NCI-H1048 (cell line): ENCODE measurements around the gene KCTD14.
"Not testable (repeated sequence)": the region's sequence is repeated elsewhere in the genome, so short reads cannot be mapped to it uniquely, and the experiment has no call there.

ENCODE experiments used
- DNase-seq: peaks from one replicate; lab custom pipeline; 2025; lab: John Stamatoyannopoulos, UW

The KCTD14 gene, protein sequence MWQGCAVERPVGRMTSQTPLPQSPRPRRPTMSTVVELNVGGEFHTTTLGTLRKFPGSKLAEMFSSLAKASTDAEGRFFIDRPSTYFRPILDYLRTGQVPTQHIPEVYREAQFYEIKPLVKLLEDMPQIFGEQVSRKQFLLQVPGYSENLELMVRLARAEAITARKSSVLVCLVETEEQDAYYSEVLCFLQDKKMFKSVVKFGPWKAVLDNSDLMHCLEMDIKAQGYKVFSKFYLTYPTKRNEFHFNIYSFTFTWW

DNA sequence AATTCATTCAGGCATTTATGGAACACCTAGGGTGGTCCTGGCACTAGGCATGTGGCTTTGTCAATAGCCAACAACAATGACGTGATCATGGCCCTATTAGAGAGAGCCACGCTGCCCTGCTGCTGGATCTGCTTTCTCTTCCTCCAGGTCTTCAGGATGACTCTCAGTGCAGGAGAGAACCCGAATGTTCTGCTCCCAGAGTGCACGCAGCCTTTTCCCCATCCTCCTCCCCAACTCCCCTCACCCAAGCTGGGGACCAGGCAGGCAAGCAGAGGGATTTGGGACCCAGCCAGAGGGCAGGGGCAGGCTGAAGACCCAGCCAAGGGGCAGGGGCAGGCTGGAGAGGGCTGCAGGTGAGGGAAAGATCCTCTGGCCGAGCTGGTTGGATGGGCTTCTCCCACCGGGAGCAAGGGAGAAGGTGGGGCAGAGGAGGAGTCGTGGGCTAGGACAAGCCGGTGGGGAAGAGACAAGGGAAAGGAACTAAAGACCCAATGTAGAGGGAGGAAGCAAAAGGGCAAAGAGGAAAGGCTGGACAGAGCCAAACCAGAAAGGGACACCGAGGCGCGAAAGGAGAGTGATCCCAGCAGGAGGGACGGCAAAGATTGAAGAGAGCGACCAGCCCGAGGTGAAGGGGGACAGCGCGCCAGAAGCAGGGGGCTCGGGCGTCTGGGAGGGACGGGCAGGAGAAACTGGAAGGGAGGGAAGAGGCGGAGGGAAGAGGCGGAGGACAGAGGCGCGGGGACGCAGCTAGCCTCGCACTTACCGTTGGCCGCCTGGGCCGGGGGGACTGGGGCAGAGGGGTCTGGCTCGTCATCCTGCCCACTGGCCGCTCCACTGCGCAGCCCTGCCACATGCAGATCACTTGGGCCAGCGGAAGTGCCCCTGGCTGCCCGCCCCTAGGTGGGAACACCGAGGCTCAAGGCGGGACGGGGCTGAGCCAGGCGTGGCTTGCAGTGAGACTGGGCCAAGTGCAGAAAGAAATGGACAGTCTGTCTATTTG is at the start of gene KCTD14:
TSS of gene KCTD14 (minus strand) at position 880 of the 1,000 bp plus-strand sequence. CDS start at position 853, 27 bp downstream.
- no peak for DNase-seq

DNA sequence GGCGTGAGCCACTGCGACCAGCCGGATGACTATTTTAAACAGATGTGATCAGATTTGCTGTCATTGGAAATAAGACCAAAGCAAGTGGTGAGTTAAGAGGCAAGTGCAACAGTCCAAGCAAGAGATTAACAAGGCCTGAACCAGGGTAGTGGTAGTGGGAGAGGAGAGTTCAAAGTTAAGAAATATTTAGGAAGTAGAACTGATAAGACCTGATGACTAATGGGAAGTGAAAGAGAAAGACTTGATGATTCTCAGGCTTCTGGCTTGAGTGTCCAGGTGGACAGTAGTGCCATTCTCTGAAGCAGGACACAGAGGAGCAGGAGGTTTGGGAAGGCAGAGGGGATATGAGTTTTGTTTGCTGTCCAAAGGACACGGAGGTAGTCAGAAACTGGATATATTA is 49.4 kb upstream of the KCTD14 start:
- no peak for DNase-seq

DNA sequence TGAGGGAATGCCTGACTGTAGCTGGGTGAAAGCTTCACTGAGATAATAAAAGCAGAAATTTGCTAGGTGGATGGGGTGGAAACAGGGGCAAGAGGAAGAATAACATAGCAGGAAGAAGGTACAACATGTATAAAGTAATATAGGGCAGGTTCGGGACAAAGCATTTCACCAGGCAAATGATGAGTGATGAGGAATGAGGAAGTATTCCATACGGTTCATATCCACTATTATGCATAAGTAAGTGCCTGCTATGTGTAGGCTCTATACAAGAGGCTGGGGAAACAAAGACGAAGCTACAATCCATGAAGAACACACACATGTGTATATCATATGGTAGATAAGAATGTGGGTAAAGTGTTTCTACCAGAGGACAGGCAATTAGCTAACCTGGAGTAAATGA is 48.6 kb upstream of the KCTD14 start:
- no peak for DNase-seq

DNA sequence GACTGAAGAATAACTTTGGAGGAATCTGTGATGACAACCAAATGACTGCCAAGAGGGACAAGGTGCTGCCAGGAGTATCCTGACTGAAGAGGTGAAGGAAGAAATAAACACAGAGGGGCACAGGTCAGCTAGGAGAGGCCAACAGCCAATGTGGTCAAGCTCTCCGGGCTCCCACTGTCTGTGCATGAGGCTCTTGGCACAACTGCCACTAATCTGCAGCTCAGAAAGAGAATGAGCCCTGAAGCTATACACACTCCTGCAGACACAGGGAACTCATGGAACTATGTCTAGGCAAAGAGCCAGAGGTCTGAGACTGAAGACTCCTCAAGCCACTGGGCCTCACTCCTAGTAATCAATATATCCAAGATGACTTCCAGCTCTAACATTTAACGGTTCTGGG is 47.5 kb upstream of the KCTD14 start:
- DNase-seq, result no peak

DNA sequence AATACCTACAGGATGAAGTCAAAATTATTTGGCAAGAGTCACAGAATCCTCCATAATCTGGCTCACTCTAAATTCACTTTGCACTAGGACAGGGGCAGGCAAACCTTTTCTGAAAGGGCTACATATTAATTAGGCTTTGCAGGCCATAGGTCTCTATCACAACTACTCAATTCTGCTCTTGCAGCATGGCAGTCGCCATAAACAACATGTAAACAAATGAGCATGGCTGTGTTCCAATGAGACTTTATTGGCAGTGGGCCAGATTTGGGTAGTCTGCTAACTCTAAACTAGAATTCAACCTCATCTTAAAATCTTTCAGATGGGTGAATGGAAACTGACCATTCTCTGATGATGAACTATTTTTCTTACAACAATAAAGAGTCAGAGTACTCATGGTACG is 46.4 kb upstream of the KCTD14 start:
- no peak for DNase-seq

DNA sequence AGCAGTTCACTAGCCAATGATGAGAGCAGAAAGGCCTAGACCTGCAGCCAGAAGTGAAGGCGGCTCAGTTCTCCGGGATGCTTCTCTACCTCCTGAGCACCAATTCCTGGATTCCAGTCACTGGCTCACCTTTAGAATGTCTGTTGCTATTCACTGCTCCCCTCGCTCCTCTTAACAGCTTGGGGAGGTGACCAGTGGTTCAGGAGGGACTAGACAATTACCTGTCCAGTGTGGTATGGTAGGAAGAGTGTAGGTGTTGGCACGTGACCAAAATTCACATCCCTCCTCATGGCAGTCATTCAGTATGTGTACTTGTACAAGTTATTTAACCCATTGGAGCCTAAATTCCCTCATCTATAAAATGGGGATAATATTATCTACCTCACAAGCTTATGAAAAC is 44.6 kb upstream of the KCTD14 start:
- DNase-seq, result no peak

DNA sequence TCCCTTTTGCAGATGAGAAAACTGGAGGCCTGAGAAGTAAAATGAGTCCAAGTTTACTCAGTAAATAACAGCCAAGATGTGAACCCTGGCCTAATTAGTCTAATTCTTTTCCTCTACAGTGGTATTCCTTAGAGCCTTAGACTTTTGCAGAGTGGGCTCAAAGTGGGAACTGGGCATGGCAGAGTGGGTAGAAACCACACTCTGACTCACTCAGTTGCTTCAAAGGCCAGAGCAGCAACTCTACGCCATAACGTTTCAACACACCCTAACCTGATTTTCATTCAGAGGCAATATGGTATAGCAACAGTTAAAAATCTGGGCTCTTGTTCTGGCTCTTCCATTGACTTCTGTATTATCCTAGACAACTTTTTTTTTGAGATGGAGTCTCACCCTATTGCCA is 43.4 kb upstream of the KCTD14 start:
- no peak for DNase-seq

DNA sequence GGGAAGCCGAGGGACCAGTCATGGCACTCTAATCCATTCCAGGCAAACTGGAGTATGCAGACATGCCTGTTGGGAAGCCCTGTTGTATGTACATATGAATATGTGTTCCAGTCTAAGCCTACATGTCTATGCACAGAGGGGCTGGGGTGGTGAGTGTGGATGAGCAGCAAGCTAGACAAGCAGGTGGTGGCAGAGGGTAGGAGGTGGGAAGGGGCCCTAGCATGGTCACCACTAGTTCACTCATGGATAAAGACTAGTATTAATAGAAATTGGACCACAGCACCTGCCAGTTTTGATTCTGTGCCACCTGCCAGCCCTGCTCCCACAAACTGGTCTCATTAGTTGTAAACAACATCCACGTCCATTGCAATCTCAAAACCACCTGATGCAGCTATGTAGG is 42.1 kb upstream of the KCTD14 start:
- DNase-seq, result no peak

DNA sequence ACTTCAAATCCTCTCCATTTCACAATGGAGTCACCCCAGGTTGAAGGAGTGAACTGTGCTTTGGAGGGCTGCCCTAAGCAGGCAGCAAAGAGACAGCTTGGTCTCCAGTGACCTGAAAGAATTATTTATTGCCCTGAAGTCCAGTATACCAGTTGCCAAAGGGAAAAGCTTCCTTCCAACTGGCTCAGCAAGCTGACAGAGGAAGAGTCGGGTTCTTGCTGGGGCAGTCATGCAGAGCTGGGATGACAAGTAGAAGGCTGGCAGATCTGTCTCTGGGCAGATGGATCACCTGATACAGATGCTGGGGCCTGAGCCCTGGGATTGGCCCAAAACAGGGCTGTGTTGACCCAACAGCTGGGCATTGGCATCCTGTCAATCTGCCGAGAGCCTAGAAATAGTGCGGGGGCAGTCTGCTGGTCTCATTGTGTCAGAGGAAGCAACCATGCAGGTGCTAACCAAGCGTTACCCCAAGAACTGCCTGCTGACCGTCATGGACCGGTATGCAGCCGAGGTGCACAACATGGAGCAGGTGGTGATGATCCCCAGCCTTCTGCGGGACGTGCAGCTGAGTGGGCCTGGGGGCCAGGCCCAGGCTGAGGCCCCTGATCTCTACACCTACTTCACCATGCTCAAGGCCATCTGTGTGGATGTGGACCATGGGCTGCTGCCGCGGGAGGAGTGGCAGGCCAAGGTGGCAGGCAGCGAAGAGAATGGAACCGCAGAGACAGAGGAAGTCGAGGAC is 40.5 kb upstream of the KCTD14 start, which contains the start of gene THRSP:
TSS of gene THRSP (plus strand) at position 422 of the 742 bp plus-strand sequence. CDS start at position 443, 21 bp downstream.
- DNase-seq, result no peak

DNA sequence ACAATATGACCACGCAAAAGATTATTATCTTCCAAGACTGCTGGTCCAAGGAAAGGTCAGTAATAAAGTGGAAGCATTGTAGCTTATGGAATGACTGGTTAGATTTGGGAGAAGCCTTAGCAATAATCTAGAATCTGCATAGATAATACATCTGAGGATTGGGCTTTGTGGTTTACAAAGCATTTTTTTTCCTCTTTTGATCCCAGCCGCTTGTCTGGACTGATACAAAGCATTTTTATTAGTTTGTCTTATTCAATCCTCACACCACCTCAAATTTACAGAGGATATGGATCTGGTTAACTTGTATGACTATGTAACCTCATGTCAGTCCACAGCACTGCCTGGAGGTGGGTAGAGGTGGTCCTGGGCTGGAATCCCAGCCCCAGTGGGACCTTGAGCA is 39.6 kb upstream of the KCTD14 start:
- DNase-seq, result no peak

DNA sequence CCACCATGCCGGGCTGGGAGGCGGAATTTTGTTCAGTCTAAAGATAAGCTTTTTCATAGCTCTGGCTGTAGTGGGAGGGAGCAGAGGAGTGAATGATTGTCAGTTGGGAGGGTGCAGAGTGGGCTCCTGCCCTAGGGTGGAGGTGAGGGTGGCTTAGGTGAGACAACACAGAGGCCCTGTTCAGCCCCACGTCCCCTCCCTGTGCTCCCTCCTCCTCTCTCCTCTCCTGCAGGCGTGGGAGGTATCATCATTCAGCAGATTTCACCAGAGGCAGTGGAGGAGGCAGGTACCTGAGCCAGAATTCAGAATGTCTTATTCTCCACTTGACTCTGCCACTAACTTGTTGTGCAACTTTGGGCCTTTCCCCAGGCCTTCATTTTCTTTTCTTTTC is 38.8 kb upstream of the KCTD14 start:
- DNase-seq, result no peak

DNA sequence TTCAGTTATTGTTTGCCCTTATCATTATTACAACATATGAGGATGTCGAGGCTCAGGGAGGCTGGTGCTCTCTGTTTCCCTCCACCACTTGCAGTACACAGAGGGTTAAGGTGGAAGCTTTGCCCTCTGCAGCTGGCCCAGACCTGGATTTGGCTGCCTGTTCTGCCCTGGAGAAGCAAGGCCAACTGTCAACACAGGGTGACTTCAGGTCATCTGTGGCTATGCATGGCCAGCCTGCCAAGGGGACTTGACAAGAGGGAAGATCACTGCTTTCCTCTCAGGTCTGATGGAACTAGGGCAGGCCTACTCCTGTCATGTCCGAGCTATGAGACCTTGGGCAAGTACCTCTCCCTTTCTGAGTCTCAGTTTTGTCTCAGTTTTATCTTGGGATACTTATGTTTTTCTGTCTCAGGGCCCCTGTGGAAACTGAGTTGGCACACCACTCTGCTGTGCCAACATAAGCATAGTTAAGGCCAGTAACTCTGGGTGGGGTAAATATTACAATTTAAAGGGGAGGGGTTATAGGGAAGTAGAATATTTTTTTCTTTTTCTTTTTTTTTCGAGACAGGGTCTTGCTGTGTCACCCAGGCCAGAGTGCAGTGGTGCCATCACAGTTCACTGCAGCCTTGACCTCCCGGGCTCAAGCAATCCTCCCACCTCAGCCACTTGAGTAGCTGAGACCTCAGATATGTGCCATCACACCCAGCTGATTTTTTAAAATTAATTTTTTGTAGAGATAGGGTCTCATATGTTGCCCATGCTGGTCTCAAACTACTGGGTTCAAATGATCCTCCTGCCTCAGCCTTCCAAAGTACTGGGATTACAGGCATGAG is 38.2 kb upstream of the KCTD14 start:
- DNase-seq, result no peak

DNA sequence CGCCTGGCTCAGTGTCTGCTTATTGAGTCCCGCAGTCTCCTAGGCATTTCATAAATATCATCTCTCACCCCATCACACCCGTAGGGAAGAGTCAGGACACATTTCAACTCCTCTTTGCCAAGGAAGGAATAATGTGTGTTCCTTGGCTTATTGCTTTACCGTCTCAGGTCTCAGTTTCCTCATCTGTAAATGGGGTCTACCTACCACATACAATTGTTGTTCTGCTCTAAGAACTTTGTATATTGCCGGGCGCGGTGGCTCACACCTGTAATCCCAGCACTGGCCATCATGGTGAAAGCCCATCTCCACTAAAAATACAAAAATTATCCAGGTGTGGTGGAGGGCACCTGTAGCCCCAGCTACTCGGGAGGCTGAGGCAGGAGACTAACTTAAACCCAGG is 37.5 kb upstream of the KCTD14 start:
- no peak for DNase-seq

DNA sequence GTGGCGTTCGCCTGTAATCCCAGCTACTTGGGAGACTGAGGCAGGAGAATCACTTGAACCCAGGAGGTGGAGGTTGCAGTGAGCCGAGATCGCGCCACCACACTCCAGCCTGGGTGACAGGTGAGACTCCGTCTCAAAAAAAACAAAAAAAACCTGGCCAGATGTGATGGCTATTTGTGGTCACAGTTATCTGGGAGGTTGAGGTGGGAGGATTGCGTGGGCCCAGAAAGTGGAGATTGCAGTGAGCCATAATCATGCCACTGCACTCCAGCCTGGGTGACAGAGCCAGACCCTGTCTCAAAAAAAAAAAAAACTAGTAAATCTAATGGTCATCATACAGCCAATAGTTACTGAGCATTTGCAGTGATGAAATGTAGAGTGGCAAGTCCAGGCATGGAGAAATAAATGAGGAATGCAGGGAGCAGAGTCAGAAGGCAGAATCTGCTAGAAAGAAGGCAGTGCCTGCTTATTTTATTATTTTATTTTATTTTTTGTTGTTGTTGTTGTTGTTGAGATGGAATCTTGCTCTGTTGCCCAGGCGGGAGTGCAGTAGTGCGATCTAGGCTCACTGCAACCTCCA is 36.8 kb upstream of the KCTD14 start:
- DNase-seq, result not testable (repeated sequence)

DNA sequence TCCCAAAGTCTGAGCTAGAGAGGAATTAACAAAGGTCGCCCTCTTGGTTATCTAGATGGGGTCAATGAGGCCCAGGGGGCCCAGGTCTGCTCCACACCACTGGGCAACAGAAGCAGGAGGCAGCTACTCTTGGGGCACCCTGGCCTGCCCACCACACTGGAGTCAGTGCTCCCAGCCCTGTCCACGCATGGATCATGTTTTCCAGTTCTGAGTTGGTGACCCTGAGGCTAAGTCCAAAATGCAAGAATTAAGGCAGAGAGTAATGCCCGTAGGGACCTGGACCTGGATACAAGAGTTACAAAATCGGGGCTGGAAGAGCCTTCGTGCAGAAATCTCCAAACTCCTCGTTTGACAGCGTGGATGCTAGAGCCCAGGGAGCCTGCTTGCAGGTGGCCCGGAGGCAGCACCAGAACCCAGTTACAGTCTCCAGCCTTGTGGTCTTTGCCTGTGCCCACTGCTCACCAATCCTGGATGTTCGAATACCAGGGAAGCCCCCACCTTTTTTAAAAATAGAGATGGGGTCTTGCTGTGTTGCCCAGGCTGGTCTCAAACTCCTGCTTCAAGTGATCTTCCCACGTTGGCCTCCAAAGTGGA is 34.5 kb upstream of the KCTD14 start:
- DNase-seq, result no peak

DNA sequence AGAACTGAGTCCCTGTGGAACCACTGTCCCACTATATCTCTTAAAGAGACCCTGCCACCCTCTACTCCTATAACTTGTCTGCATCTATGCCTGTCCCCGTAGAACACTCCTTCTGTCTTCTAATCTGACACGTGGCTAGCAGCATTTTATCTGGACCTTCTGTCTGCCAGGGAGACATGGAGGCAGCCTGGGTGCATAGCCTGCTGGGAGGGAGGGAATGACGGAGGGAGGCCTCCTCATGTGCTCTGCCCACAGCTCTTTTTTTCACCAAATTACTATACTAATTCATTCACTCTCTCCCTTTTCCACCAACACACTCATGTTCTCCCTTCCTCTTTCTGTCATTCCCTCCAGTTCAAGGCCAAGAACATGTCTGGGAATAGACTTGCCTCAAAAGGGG is 33.0 kb upstream of the KCTD14 start:
- DNase-seq, result no peak

DNA sequence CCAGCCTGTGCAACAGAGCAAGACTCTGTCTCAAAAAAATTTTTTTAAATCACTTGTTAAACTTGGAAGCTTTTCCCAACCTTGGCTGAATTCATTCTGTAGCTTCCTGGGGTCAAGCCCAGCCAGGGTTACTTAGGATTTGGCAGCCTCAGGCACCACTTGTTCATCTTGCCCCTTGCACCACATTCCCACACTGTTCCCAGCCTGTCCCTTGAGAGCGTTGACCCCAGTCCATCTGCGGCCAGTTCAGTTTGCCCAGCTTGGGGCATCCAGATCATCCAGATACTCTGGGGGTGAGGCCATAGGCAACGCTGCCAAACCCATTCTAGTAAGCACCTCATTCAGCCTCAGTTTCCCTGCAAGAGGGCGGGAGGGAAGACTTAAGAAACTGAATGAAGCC is 31.9 kb upstream of the KCTD14 start:
- no peak for DNase-seq

DNA sequence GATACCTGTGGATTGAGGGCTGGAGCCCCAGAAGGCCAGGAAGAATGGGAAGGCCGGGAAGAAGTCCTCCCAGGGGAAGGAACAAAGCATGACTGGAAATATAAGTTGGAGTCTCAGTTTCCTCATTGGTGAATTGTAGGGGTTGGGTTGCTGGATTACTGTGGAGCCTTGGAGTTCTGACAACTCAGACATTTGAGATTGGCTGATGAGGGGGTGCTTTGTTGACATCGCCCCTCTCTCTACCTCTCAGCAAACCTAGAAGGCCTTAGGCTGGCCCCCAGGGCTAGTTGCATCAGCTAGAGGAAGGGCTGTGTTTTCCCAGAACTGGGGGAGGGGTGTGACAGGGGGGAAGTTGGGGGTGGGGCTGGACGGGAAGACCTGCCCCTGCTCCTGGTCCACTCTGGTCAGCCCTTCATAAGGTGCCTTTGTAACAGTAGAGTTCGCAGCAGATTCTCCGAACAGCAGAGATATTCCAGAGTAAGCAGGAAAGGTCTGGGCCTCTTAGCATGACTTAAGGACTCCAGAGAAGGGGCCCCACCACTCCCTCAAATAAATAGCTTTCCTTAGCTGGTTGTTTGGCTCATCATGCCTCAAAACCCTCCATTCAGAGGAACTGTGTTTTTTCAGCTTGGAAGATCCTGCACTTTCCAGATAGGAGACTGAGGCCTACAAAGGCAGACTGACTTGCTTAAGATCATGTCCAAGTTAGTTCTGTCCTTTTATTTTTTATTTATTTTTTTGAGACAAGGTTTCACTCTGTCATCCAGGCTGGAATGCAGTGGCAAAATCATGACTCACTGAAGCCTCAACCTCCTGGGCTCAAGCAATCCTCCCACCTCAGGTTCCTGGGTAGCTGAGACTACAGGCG is 28.1 kb upstream of the KCTD14 start:
- DNase-seq, result no peak

DNA sequence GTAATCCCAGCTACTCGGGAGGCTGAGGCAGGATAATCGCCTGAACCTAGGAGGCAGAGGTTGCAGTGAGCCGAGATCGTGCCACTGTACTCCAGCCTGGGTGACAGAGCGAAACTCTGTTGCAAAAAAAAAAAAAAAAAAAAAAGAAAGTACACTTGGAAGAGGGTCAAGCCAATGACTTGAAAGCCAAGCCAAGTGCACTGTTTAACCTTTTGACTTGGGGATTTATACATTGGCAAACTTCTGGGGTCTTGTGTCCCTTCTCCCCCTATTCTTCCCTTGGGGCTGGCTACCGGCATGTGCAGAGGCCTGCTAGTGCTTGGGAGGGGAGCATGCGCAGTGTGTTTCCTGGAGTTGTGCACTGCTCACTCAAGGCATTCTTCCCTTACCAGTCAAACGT is 26.3 kb upstream of the KCTD14 start:
- DNase-seq, result no peak

DNA sequence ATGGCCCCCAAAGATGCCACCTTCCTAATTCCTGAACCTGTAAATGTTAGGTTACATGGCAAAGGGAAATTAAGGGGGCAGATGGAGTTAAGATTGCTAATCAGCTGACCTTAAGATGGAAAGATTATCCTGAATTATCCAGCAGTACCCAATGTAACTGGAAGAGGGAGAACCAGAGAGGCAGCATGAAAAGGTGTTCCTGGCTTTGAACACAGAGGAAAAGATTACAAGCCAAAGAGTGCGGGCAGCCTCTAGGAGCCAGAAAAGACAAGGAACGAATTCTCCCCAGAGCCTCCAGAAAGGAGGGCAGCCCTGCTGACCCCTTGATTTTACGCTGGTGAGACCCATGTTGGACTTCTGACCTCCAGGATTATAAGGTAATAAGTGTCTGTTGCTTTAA is 25.5 kb upstream of the KCTD14 start:
- no peak for DNase-seq
